OCI-LY1 (cell line): Measurements from ENCODE around the gene ZFP57.

Source experiments
- H2AFZ ChIP-seq: fragments of 200-600 bp; sonication (generic), shearing (Covaris generic); 2 replicates; pipeline ENCODE4 v1.6.0; 2014; ENCODE audit warnings: antibody characterized with exemption, mild to moderate bottlenecking, low read length
- H3F3A ChIP-seq: fragments of 200-600 bp; sonication (generic), shearing (Covaris generic); 2 replicates; pipeline ENCODE4 v1.6.0; 2014; ENCODE audit warnings: mild to moderate bottlenecking, antibody characterized with exemption, low read length, moderate library complexity; ENCODE audit not compliant: insufficient read depth
- H3K27ac ChIP-seq: fragments of 200-600 bp; sonication (generic); 2 replicates; pipeline ENCODE4 v1.5.1; 2014; ENCODE audit warnings: low read length, mixed run types, mild to moderate bottlenecking, low read depth; ENCODE audit not compliant: poor library complexity, severe bottlenecking
- H3K27me3 ChIP-seq: fragments of 200-600 bp; sonication (generic); 2 replicates; pipeline ENCODE4 v1.6.0; 2014; ENCODE audit warnings: antibody characterized with exemption, mild to moderate bottlenecking, low read length, moderate library complexity; ENCODE audit not compliant: insufficient read depth
- H3K36me3 ChIP-seq: fragments of 200-600 bp; sonication (generic); 2 replicates; pipeline ENCODE4 v1.6.1; 2014; ENCODE audit warnings: mild to moderate bottlenecking, antibody characterized with exemption, low read length, moderate library complexity, mixed read lengths; ENCODE audit not compliant: insufficient read depth
- H3K4me1 ChIP-seq: fragments of 200-600 bp; sonication (generic); 2 replicates; pipeline ENCODE4 v1.5.1; 2014; ENCODE audit warnings: mild to moderate bottlenecking, low read length, moderate library complexity; ENCODE audit not compliant: insufficient read depth, severe bottlenecking
- H3K4me2 ChIP-seq: fragments of 200-600 bp; sonication (generic), shearing (Covaris generic); 2 replicates; pipeline ENCODE4 v1.6.1; 2014; ENCODE audit warnings: low read length
- H3K4me3 ChIP-seq: fragments of 200-600 bp; sonication (generic); 2 replicates; pipeline ENCODE4 v1.5.1; 2014; ENCODE audit warnings: low read length, low read depth, mild to moderate bottlenecking, mixed read lengths; ENCODE audit not compliant: poor library complexity, severe bottlenecking
- H3K79me2 ChIP-seq: fragments of 200-600 bp; shearing (Covaris generic); 2 replicates; pipeline ENCODE4 v1.6.1; 2016; ENCODE audit warnings: mixed run types, low read length, mixed read lengths; ENCODE audit not compliant: insufficient read depth
- H3K9ac ChIP-seq: fragments of 200-600 bp; sonication (generic), shearing (Covaris generic); 2 replicates; pipeline ENCODE4 v1.6.1; 2014; ENCODE audit warnings: mild to moderate bottlenecking, low read length, mixed read lengths
- H3K9me2 ChIP-seq: fragments of 200-600 bp; sonication (generic), shearing (Covaris generic); 2 replicates; pipeline ENCODE4 v1.6.1; 2014; ENCODE audit warnings: low read depth, mild to moderate bottlenecking, low read length, mixed read lengths
- H3K9me3 ChIP-seq: fragments of 200-600 bp; shearing (Covaris generic); 2 replicates; pipeline ENCODE4 v1.6.1; 2014; ENCODE audit warnings: low read length, mixed read lengths
- H4K20me1 ChIP-seq: fragments of 200-600 bp; sonication (generic), shearing (Covaris generic); 2 replicates; pipeline ENCODE4 v1.6.0; 2016; ENCODE audit warnings: mild to moderate bottlenecking, low read length; ENCODE audit not compliant: insufficient read depth
- CTCF ChIP-seq: fragments of 200-600 bp; sonication (generic), shearing (Covaris generic); IDR thresholded peaks from 2 replicates; pipeline ENCODE4 v1.5.1; 2017; ENCODE audit warnings: mild to moderate bottlenecking, antibody characterized with exemption, low read length, moderate library complexity, mixed read lengths
- EZH2 ChIP-seq: fragments of 200-600 bp; sonication (generic), shearing (Covaris generic); IDR thresholded peaks from 2 replicates; pipeline ENCODE4 v1.8.0; 2017; ENCODE audit warnings: borderline replicate concordance, mixed run types, mild to moderate bottlenecking, antibody characterized with exemption, low read length, moderate library complexity, mixed read lengths

The ZFP57 gene

GRCh38 chr6:29676981-29677601 lies 3.9 kb downstream of the ZFP57 start:
- no peak overlapping the region for H3K4me3 ChIP-seq
- H3K9me3 ChIP-seq: no peaks in the 10 kb centered on the region
- no peak overlapping the region for H3K27ac ChIP-seq
- no peaks in the 10 kb centered on the region for H3F3A ChIP-seq
- H3K4me2 ChIP-seq: no peak overlapping the region
- no peak overlapping the region for H3K9ac ChIP-seq
- H3K4me1 ChIP-seq: no peaks in the 10 kb centered on the region
- no peaks in the 10 kb centered on the region for H3K27me3 ChIP-seq
- H3K79me2 ChIP-seq: no peaks in the 10 kb centered on the region
- H3K9me2 ChIP-seq: no peaks in the 10 kb centered on the region
- H4K20me1 ChIP-seq: no peaks in the 10 kb centered on the region
- TF ChIP-seq CTCF (no peak), EZH2 (no peak)
- no peaks in the 10 kb centered on the region for H3K36me3 ChIP-seq
- H2AFZ ChIP-seq: no peak overlapping the region

GRCh38 chr6:29675561-29675960 lies 5.4 kb downstream of the ZFP57 start:
- Histone ChIP-seq H3K4me1 (no peaks in the 10 kb centered on the region), H3F3A (no peaks in the 10 kb centered on the region), H3K36me3 (no peaks in the 10 kb centered on the region), H3K9ac (no peak overlapping the region), H3K9me2 (no peaks in the 10 kb centered on the region), H3K9me3 (no peaks in the 10 kb centered on the region), H3K79me2 (no peaks in the 10 kb centered on the region), H2AFZ (no peak overlapping the region), H3K27me3 (no peaks in the 10 kb centered on the region), H3K4me2 (no peak overlapping the region), H4K20me1 (no peaks in the 10 kb centered on the region), H3K4me3 (no peak overlapping the region), H3K27ac (no peak overlapping the region)
- TF ChIP-seq EZH2 (no peak), CTCF (no peak)

DNA sequence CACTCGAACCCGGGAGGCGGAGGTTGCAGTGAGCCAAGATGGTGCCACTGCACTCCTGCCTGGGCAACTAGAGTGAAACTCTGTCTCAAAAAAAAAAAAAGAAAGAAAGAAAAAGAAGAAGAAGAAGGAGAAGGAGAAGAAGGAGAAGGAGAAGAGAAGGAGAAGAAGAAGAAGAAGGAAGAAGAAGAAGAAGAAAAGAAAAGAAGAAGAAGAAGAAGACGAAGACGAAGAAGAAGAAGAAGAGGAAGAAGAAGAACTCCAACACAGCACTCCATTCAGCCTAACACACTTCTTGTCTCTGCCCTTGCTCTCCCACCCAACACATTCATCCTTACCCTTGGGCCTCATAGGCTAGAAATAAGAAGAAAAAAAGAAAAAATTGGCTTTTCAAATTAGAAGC lies 6.9 kb downstream of the ZFP57 start:
- H3K4me1 ChIP-seq: no peaks in the 10 kb centered on the region
- H3K4me2 ChIP-seq: no peak overlapping the region
- no peaks in the 10 kb centered on the region for H3K36me3 ChIP-seq
- H3K9ac ChIP-seq: no peak overlapping the region
- no peaks in the 10 kb centered on the region for H3K27me3 ChIP-seq
- no peak overlapping the region for H2AFZ ChIP-seq
- TF ChIP-seq EZH2 (no peak), CTCF (no peak)
- H3K9me2 ChIP-seq: no peaks in the 10 kb centered on the region
- no peaks in the 10 kb centered on the region for H4K20me1 ChIP-seq
- no peaks in the 10 kb centered on the region for H3F3A ChIP-seq
- H3K27ac ChIP-seq: no peak overlapping the region
- H3K79me2 ChIP-seq: no peaks in the 10 kb centered on the region
- H3K4me3 ChIP-seq: no peak overlapping the region
- no peaks in the 10 kb centered on the region for H3K9me3 ChIP-seq
